HepG2 (cell line): ENCODE measurements around the gene ATP13A2. TPM values are rescaled to one million over a fixed set of nuclear protein-coding genes. Genes with fewer than 3 reads are reported as not detected.

Experiments used
- EZH2 ChIP-seq: conservative IDR thresholded peaks from 2 replicates; pipeline ENCODE4 v1.6.1; 2012; ENCODE audit warnings: mild to moderate bottlenecking, low read depth, low read length, moderate library complexity
- GFI1 ChIP-seq: sonication (generic); formaldehyde crosslinking; IDR thresholded peaks from 2 replicates; pipeline ENCODE4 v1.5.0; 2020; ENCODE audit warnings: missing genetic modification reagents, mild to moderate bottlenecking, borderline replicate concordance
- ZBTB20 ChIP-seq: sonication (generic); formaldehyde crosslinking; IDR thresholded peaks from 2 replicates; pipeline ENCODE4 v1.8.1; 2023; ENCODE audit warnings: missing genetic modification reagents, low read depth, mild to moderate bottlenecking, borderline replicate concordance
- ZNF598 ChIP-seq: sonication (generic); formaldehyde crosslinking; IDR thresholded peaks from 2 replicates; pipeline ENCODE4 v1.5.1; 2020; ENCODE audit warnings: mild to moderate bottlenecking, missing genetic modification reagents, borderline replicate concordance
- polyA plus RNA-seq, 8 experiments: library from polyadenylated mRNA; depleted of rRNA in 3 of 8; stranded (reverse) in 7 of 8; unstranded in 1 of 8; fragments of >200 nt; fragmentation: Illumina TruSeq in 4 of 8; extraction: Trizol in 4 of 8; gene quantifications; 2 replicates each; pipeline versions ENCODE4 v1.2.1 to v1.2.3, GENCODE V29; 2011 to 2016; ENCODE audit warnings: low read depth in 4 of 8, missing spikeins in 1 of 8, mixed read lengths in 1 of 8; ENCODE audit not compliant: insufficient read depth in 1 of 8
- total RNA-seq, 5 experiments: library from RNA; depleted of rRNA; stranded (reverse); fragments of >200 nt; fragmentation: Illumina TruSeq; extraction: Trizol; gene quantifications; 2 replicates each; pipeline ENCODE4 v1.2.3, GENCODE V29; 2016; ENCODE audit warnings: low read depth in 1 of 5
- TF ChIP-seq, protein P1 (sequence below): sonication (generic); formaldehyde crosslinking; IDR thresholded peaks from 2 replicates; pipeline ENCODE4 v1.5.1; 2020; ENCODE audit warnings: mild to moderate bottlenecking, missing genetic modification reagents
- TF ChIP-seq, protein P2 (sequence below): sonication (generic); formaldehyde crosslinking; IDR thresholded peaks from one replicate; pipeline ENCODE4 v1.5.1; 2020; ENCODE audit warnings: mild to moderate bottlenecking, missing genetic modification reagents; ENCODE audit errors: not compliant biosample characterization
- TF ChIP-seq, protein P3 (sequence below): sonication (generic); formaldehyde crosslinking; IDR thresholded peaks from 2 replicates; pipeline ENCODE4 v1.8.1; 2023; ENCODE audit warnings: missing genetic modification reagents, inconsistent platforms, borderline replicate concordance

Gene ATP13A2
- total and polyA plus RNA-seq, 2 of the 13 experiments (the other 11 are each of a cell fraction or from before 2014, with no cell fraction given), result 13.2 to 16.2 TPM

DNA sequence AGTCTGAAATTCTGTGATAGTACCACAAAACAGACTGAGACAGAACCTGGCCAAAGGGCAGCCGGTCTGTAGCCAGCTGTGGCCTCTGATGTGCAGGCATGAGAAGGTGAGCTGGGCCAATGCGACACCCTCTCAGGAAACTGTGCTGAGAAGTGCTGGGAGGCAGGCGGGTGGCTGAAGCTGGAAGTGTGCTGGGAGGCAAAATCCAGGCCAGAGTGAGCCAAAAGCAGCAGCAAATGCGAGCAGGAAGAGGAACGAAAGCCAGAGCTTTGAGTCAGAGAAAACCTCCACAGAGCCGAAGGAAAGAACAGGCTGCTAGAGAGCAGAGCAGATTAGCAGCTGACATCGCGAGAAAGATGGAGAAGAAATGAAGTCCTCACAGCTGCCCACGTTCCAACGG is 10.2 kb upstream of the ATP13A2 start (continued):
- TF ChIP-seq, protein P1, sequence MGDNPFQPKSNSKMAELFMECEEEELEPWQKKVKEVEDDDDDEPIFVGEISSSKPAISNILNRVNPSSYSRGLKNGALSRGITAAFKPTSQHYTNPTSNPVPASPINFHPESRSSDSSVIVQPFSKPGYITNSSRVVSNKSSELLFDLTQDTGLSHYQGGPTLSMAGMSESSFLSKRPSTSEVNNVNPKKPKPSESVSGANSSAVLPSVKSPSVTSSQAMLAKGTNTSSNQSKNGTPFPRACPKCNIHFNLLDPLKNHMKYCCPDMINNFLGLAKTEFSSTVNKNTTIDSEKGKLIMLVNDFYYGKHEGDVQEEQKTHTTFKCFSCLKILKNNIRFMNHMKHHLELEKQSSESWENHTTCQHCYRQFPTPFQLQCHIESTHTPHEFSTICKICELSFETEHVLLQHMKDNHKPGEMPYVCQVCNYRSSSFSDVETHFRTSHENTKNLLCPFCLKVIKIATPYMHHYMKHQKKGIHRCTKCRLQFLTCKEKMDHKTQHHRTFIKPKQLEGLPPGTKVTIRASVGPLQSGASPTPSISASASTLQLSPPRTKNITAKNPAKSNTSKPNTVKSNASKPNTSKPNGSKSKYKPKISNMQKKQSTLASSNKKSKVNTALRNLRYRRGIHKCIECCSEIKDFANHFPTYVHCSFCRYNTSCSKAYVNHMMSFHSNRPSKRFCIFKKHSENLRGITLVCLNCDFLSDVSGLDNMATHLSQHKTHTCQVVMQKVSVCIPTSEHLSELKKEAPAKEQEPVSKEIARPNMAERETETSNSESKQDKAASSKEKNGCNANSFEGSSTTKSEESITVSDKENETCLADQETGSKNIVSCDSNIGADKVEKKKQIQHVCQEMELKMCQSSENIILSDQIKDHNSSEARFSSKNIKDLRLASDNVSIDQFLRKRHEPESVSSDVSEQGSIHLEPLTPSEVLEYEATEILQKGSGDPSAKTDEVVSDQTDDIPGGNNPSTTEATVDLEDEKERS (CRISPR knock-in tag), result no peak
- no peak for TF ChIP-seq GFI1 (CRISPR knock-in tag)
- TF ChIP-seq, protein P2, sequence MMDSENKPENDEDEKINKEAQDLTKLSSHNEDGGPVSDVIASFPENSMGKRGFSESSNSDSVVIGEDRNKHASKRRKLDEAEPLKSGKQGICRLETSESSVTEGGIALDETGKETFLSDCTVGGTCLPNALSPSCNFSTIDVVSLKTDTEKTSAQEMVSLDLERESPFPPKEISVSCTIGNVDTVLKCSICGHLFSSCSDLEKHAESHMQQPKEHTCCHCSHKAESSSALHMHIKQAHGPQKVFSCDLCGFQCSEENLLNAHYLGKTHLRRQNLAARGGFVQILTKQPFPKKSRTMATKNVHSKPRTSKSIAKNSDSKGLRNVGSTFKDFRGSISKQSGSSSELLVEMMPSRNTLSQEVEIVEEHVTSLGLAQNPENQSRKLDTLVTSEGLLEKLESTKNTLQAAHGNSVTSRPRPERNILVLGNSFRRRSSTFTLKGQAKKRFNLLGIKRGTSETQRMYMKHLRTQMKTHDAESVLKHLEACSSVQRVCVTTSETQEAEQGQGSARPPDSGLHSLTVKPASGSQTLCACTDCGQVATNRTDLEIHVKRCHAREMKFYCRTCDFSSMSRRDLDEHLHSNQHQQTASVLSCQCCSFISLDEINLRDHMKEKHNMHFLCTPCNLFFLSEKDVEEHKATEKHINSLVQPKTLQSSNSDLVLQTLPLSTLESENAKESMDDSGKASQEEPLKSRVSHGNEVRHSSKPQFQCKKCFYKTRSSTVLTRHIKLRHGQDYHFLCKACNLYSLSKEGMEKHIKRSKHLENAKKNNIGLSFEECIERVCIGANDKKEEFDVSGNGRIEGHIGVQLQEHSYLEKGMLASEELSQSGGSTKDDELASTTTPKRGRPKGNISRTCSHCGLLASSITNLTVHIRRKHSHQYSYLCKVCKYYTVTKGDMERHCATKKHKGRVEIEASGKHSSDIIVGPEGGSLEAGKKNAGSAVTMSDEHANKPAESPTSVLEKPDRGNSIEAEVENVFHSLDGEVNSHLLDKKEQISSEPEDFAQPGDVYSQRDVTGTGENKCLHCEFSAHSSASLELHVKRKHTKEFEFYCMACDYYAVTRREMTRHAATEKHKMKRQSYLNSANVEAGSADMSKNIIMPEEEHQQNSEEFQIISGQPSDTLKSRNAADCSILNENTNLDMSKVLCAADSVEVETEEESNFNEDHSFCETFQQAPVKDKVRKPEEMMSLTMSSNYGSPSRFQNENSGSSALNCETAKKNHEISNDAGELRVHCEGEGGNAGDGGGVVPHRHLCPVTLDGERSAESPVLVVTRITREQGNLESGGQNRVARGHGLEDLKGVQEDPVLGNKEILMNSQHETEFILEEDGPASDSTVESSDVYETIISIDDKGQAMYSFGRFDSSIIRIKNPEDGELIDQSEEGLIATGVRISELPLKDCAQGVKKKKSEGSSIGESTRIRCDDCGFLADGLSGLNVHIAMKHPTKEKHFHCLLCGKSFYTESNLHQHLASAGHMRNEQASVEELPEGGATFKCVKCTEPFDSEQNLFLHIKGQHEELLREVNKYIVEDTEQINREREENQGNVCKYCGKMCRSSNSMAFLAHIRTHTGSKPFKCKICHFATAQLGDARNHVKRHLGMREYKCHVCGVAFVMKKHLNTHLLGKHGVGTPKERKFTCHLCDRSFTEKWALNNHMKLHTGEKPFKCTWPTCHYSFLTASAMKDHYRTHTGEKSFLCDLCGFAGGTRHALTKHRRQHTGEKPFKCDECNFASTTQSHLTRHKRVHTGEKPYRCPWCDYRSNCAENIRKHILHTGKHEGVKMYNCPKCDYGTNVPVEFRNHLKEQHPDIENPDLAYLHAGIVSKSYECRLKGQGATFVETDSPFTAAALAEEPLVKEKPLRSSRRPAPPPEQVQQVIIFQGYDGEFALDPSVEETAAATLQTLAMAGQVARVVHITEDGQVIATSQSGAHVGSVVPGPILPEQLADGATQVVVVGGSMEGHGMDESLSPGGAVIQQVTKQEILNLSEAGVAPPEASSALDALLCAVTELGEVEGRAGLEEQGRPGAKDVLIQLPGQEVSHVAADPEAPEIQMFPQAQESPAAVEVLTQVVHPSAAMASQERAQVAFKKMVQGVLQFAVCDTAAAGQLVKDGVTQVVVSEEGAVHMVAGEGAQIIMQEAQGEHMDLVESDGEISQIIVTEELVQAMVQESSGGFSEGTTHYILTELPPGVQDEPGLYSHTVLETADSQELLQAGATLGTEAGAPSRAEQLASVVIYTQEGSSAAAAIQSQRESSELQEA (CRISPR knock-in tag), result no peak
- TF ChIP-seq ZBTB20 (CRISPR knock-in tag), result no peak
- TF ChIP-seq, protein P3, sequence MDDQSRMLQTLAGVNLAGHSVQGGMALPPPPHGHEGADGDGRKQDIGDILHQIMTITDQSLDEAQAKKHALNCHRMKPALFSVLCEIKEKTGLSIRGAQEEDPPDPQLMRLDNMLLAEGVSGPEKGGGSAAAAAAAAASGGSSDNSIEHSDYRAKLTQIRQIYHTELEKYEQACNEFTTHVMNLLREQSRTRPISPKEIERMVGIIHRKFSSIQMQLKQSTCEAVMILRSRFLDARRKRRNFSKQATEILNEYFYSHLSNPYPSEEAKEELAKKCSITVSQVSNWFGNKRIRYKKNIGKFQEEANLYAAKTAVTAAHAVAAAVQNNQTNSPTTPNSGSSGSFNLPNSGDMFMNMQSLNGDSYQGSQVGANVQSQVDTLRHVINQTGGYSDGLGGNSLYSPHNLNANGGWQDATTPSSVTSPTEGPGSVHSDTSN (CRISPR knock-in tag), result no peak
- no peak for TF ChIP-seq ZNF598
- TF ChIP-seq EZH2, result no peak
